Loucy (cell line): ENCODE data around the gene STRN.

Source experiments
- CTCF ChIP-seq: fragments of 200-600 bp; sonication (generic); conservative IDR thresholded peaks from 2 replicates; pipeline ENCODE4 v1.5.1; 2014; ENCODE audit warnings: mild to moderate bottlenecking, antibody characterized with exemption, low read length
- EZH2phosphoT487 ChIP-seq: fragments of 200-600 bp; IDR thresholded peaks from 2 replicates; pipeline ENCODE4 v1.6.1; 2018; ENCODE audit warnings: antibody characterized with exemption, mild to moderate bottlenecking, moderate library complexity, borderline replicate concordance

DNA sequence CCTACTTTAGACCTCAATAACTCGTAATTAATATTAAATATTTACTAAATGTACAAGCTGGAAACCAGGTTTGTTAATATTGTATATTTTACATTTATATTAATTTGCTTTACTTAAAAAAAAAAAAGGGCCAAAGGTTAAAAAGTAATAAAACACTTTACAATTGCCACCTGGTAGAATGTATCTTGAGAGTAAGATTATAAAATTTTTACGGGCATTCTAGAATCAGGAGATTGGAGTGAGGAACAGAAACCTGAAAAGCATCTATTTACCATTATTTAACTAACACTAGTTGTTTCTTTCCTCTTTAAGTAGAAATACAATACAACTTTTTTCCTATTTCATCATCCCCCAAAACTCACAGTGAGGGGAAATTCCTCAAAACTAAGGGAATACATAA is 15.6 kb upstream of the STRN start:
- TF ChIP-seq CTCF (no peak), EZH2phosphoT487 (no peak)
